HepG2 (cell line): ENCODE data around the gene SRGAP3. TPM values are rescaled to one million over a fixed set of nuclear protein-coding genes. Genes with fewer than 3 reads are reported as not detected.

Experiments
- ATAC-seq: fragments of 200-7000 bp; cut with Tn5 transposase; 3 replicates; pipeline ENCODE4 v1.9.1; 2020; ENCODE audit warnings: mild to moderate bottlenecking, moderate library complexity
- BruUV-seq: library from RNA; stranded (reverse); fragments of 400-500 nt; replicated peaks from 2 replicates; lab custom pipeline; 2021; lab: Mats Ljungman, UMichigan
- CTCF ChIA-PET: fragments of 300-600 bp; formaldehyde crosslinking; extraction: SDS; loops from one replicate; lab custom pipeline; 2021; ENCODE audit warnings: low total read pairs, inconsistent platforms, low intra/inter-chr PET ratio; lab: Yijun Ruan, JAX
- POLR2A ChIA-PET: fragments of 350-600 bp; sonication (Branson Sonifier 250); formaldehyde crosslinking; loops from one replicate; lab custom pipeline; 2020; ENCODE audit warnings: antibody characterized with exemption, inconsistent platforms; lab: Yijun Ruan, JAX
- DNase-seq: peaks from one replicate; pipeline ENCODE4 v3.0.0-alpha.2; 2015; ENCODE audit warnings: low spot score
- FAIRE-seq: peaks from 3 replicates; lab custom pipeline; 2011; peaks lifted over from hg19 to GRCh38; lab: Jason Lieb, UNC
- H2AFZ ChIP-seq: one replicate; pipeline ENCODE4 v1.6.1; 2011; ENCODE audit warnings: low read length, inconsistent platforms
- H3K27ac ChIP-seq: fragments of 300-600 bp; 3 replicates; pipeline ENCODE4 v1.8.0; 2011; ENCODE audit warnings: mixed run types, mild to moderate bottlenecking, mixed read lengths, low read length, inconsistent platforms; ENCODE audit not compliant: insufficient read depth; ENCODE audit errors: extremely low read length
- H3K27me3 ChIP-seq, 2 experiments: fragments of 200-600 bp in 1 of 2; 2 replicates in 1 of 2; 3 replicates in 1 of 2; pipeline versions ENCODE4 v1.6.0 to v1.8.0; 2011; ENCODE audit warnings: low read length in 2 of 2, mild to moderate bottlenecking in 2 of 2, moderate library complexity in 2 of 2, inconsistent platforms in 1 of 2; ENCODE audit not compliant: insufficient read depth in 2 of 2, control insufficient read depth in 1 of 2
- H3K36me3 ChIP-seq, 2 experiments: fragments of 200-600 bp in 1 of 2; replicated peaks in 1 of 2; 2 replicates in 1 of 2; 3 replicates in 1 of 2; pipeline versions ENCODE4 v1.5.1 to v1.8.0; 2011; ENCODE audit warnings: low read length in 2 of 2, inconsistent platforms in 1 of 2; ENCODE audit not compliant: insufficient read depth in 2 of 2, control insufficient read depth in 1 of 2
- H3K4me1 ChIP-seq: 2 replicates; pipeline ENCODE4 v1.5.1; 2012; ENCODE audit warnings: low read length, inconsistent platforms; ENCODE audit not compliant: insufficient read depth
- H3K4me2 ChIP-seq: 2 replicates; pipeline ENCODE4 v1.6.0; 2011; ENCODE audit warnings: low read depth, low read length, inconsistent platforms
- H3K4me3 ChIP-seq, 3 experiments: fragments of 200-600 bp in 1 of 3; sonication (generic), shearing (Covaris generic) in 1 of 3; replicated peaks in 1 of 3; 2 replicates each; pipeline ENCODE4 v1.5.1; 2011 to 2016; ENCODE audit warnings: low read length in 3 of 3, inconsistent platforms in 2 of 3, low read depth in 2 of 3, mild to moderate bottlenecking in 2 of 3, control low read depth in 1 of 3, mixed read lengths in 1 of 3; ENCODE audit not compliant: insufficient read depth in 1 of 3
- H3K79me2 ChIP-seq: one replicate; pipeline ENCODE4 v1.6.1; 2011; ENCODE audit warnings: low read length, inconsistent platforms; ENCODE audit not compliant: insufficient read depth
- H3K9ac ChIP-seq: 2 replicates; pipeline ENCODE4 v1.6.0; 2011; ENCODE audit warnings: mild to moderate bottlenecking, low read depth, low read length, inconsistent platforms; ENCODE audit not compliant: insufficient read depth
- H3K9me3 ChIP-seq: 2 replicates; pipeline ENCODE4 v1.5.1; 2012; ENCODE audit warnings: mild to moderate bottlenecking, low read length
- H4K20me1 ChIP-seq: 2 replicates; pipeline ENCODE4 v1.6.0; 2011; ENCODE audit warnings: inconsistent platforms, mild to moderate bottlenecking, low read length, moderate library complexity; ENCODE audit not compliant: insufficient read depth
- ARID5B ChIP-seq: IDR thresholded peaks from 2 replicates; pipeline ENCODE4 v1.4.0; 2020; ENCODE audit warnings: mild to moderate bottlenecking, missing genetic modification reagents
- ATF7-NPFF ChIP-seq: sonication (generic); formaldehyde crosslinking; IDR thresholded peaks from 2 replicates; pipeline ENCODE4 v1.8.1; 2023; ENCODE audit warnings: mild to moderate bottlenecking, low read depth, missing genetic modification reagents, moderate library complexity
- ATRX ChIP-seq: sonication (generic); formaldehyde crosslinking; IDR thresholded peaks from 2 replicates; pipeline ENCODE4 v1.4.0; 2020; ENCODE audit warnings: missing genetic modification reagents, borderline replicate concordance
- CAMTA2 ChIP-seq: sonication (generic); formaldehyde crosslinking; IDR thresholded peaks from 2 replicates; pipeline ENCODE4 v1.4.0; 2020; ENCODE audit warnings: mild to moderate bottlenecking, missing genetic modification reagents, borderline replicate concordance
- GATAD1 ChIP-seq: IDR thresholded peaks from 2 replicates; pipeline ENCODE4 v1.6.1; 2016; ENCODE audit warnings: missing genetic modification reagents, missing compliant biosample characterization
- HHEX ChIP-seq: IDR thresholded peaks from 2 replicates; pipeline ENCODE4 v1.6.1; 2016; ENCODE audit warnings: control low read depth
- NFKBIZ ChIP-seq: IDR thresholded peaks from 2 replicates; pipeline ENCODE4 v1.6.1; 2018; ENCODE audit warnings: missing genetic modification reagents, missing compliant biosample characterization
- SMYD3 ChIP-seq: sonication (generic); formaldehyde crosslinking; IDR thresholded peaks from 2 replicates; pipeline ENCODE4 v1.8.1; 2023; ENCODE audit warnings: mild to moderate bottlenecking, missing genetic modification reagents
- THYN1 ChIP-seq: sonication (generic); formaldehyde crosslinking; IDR thresholded peaks from 2 replicates; pipeline ENCODE4 v1.8.1; 2023; ENCODE audit warnings: low read depth, mild to moderate bottlenecking, moderate library complexity, missing genetic modification reagents, borderline replicate concordance
- YEATS4 ChIP-seq: sonication (generic); formaldehyde crosslinking; IDR thresholded peaks from 2 replicates; pipeline ENCODE4 v1.4.0; 2020; ENCODE audit warnings: missing genetic modification reagents, borderline replicate concordance
- ZBTB43 ChIP-seq: sonication (generic); formaldehyde crosslinking; conservative IDR thresholded peaks from 2 replicates; pipeline ENCODE4 v1.4.0; 2020; ENCODE audit warnings: missing genetic modification reagents
- ZNF317 ChIP-seq: sonication (generic); formaldehyde crosslinking; IDR thresholded peaks from 2 replicates; pipeline ENCODE4 v1.5.0; 2020; ENCODE audit warnings: mild to moderate bottlenecking, missing genetic modification reagents
- ZNF33B ChIP-seq: sonication (generic); formaldehyde crosslinking; IDR thresholded peaks from 2 replicates; pipeline ENCODE4 v1.5.1; 2020; ENCODE audit warnings: mild to moderate bottlenecking, missing genetic modification reagents
- ZNF382 ChIP-seq: sonication (generic); formaldehyde crosslinking; IDR thresholded peaks from 2 replicates; pipeline ENCODE4 v1.5.0; 2020; ENCODE audit warnings: missing genetic modification reagents, mild to moderate bottlenecking, borderline replicate concordance
- ZNF558 ChIP-seq: sonication (generic); formaldehyde crosslinking; IDR thresholded peaks from 2 replicates; pipeline ENCODE4 v1.9.0; 2022; ENCODE audit warnings: mild to moderate bottlenecking, missing genetic modification reagents, borderline replicate concordance
- ZNF572 ChIP-seq: sonication (generic); formaldehyde crosslinking; IDR thresholded peaks from 2 replicates; pipeline ENCODE4 v1.5.1; 2020; ENCODE audit warnings: mild to moderate bottlenecking, missing genetic modification reagents
- ZNF878 ChIP-seq: sonication (generic); formaldehyde crosslinking; IDR thresholded peaks from 2 replicates; pipeline ENCODE4 v1.8.1; 2023; ENCODE audit warnings: mild to moderate bottlenecking, missing genetic modification reagents, moderate library complexity
- WGBS: methylation state at CpG from one replicate; pipeline ENCODE4 v1.1.6; 2017; ENCODE audit warnings: low lambda C conversion rate; 5-methylcytosine and 5-hydroxymethylcytosine counted together
- in situ Hi-C: cut with HindIII; loops from 2 replicates; pipeline ENCODE4 v1.10.0; 2017; ENCODE audit warnings: low pct_unique_long_range_greater_than_20kb; ENCODE audit not compliant: extremely low pct_ligation_motif_present
- intact Hi-C: fragments of 100-400 bp; cut with micrococcal nuclease; formaldehyde crosslinking; loops from one replicate; pipeline ENCODE4 v1.10.0; 2022; ENCODE audit not compliant: unreplicated experiment
- polyA plus RNA-seq, 8 experiments: library from polyadenylated mRNA; depleted of rRNA in 3 of 8; stranded (reverse) in 7 of 8; unstranded in 1 of 8; fragments of >200 nt; fragmentation: Illumina TruSeq in 4 of 8; extraction: Trizol in 4 of 8; gene quantifications; 2 replicates each; pipeline versions ENCODE4 v1.2.1 to v1.2.3, GENCODE V29; 2011 to 2016; ENCODE audit warnings: low read depth in 4 of 8, missing spikeins in 1 of 8, mixed read lengths in 1 of 8; ENCODE audit not compliant: insufficient read depth in 1 of 8
- total RNA-seq, 5 experiments: library from RNA; depleted of rRNA; stranded (reverse); fragments of >200 nt; fragmentation: Illumina TruSeq; extraction: Trizol; gene quantifications; 2 replicates each; pipeline ENCODE4 v1.2.3, GENCODE V29; 2016; ENCODE audit warnings: low read depth in 1 of 5
- TF ChIP-seq, protein P1 (sequence below): IDR thresholded peaks from 2 replicates; pipeline ENCODE4 v1.6.1; 2016; ENCODE audit warnings: mild to moderate bottlenecking

The SRGAP3 gene
- total and polyA plus RNA-seq, 2 of the 13 experiments (the other 11 are each of a cell fraction or from before 2014, with no cell fraction given) = 1.2 to 1.4 TPM

GRCh38 chr3:9019259-9019961 is 230.0 kb downstream of the SRGAP3 start:
- DNase-seq = no peak
- no peaks in the 10 kb centered on the region for H3K36me3 ChIP-seq
- 3% methylated on average over 5 of the region's 5 CpGs for whole genome bisulfite sequencing
- H3K9me3 ChIP-seq = no peaks in the 10 kb centered on the region
- H3K4me1 ChIP-seq = no peaks in the 10 kb centered on the region
- POLR2A ChIA-PET = no interaction called here
- no TSS peak for BruUV-seq
- no peak overlapping the region for H3K9ac ChIP-seq
- no peak overlapping the region for H3K4me2 ChIP-seq
- no peak for ATAC-seq
- intact Hi-C loops (no loop called here), in situ Hi-C loops (no loop called here)
- H3K27me3 ChIP-seq = peaks cover 0 to 1% of the 10 kb centered on the region in 2 experiments; a peak in 2 of 5 replicates
- no peak for FAIRE-seq
- no peak overlapping the region for H3K4me3 ChIP-seq
- H3K79me2 ChIP-seq = no peaks in the 10 kb centered on the region
- no peak overlapping the region for H3K27ac ChIP-seq
- H2AFZ ChIP-seq = no peak overlapping the region
- CTCF ChIA-PET = no interaction called here
- H4K20me1 ChIP-seq = no peaks in the 10 kb centered on the region
- no peak for TF ChIP-seq ZNF558 (CRISPR knock-in tag)
- no peak for TF ChIP-seq ZNF317 (CRISPR knock-in tag)
- TF ChIP-seq, protein P1, sequence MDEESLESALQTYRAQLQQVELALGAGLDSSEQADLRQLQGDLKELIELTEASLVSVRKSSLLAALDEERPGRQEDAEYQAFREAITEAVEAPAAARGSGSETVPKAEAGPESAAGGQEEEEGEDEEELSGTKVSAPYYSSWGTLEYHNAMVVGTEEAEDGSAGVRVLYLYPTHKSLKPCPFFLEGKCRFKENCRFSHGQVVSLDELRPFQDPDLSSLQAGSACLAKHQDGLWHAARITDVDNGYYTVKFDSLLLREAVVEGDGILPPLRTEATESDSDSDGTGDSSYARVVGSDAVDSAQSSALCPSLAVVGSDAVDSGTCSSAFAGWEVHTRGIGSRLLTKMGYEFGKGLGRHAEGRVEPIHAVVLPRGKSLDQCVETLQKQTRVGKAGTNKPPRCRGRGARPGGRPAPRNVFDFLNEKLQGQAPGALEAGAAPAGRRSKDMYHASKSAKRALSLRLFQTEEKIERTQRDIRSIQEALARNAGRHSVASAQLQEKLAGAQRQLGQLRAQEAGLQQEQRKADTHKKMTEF (CRISPR knock-in tag) = no peak
- TF ChIP-seq GATAD1 (CRISPR knock-in tag) = no peak
- TF ChIP-seq ZNF382 (CRISPR knock-in tag) = no peak
- TF ChIP-seq NFKBIZ (CRISPR knock-in tag) = no peak
- no peak for TF ChIP-seq ZBTB43 (CRISPR knock-in tag)
- TF ChIP-seq ZNF878 (CRISPR knock-in tag) = no peak
- TF ChIP-seq ZNF33B (CRISPR knock-in tag) = no peak
- no peak for TF ChIP-seq ATRX
- TF ChIP-seq ATF7-NPFF (CRISPR knock-in tag) = no peak
- no peak for TF ChIP-seq CAMTA2 (CRISPR knock-in tag)
- TF ChIP-seq ZNF572 = no peak
- TF ChIP-seq ARID5B (CRISPR knock-in tag) = no peak
- TF ChIP-seq HHEX = no peak
- no peak for TF ChIP-seq YEATS4 (CRISPR knock-in tag)
- no peak for TF ChIP-seq THYN1
- no peak for TF ChIP-seq SMYD3
